ENCODE measurements around the gene AGTRAP. TPM values are rescaled to one million over a fixed set of nuclear protein-coding genes. Genes with fewer than 3 reads are reported as not detected.

AGTRAP gene
- total and polyA plus RNA-seq, 9 of the 15 experiments (the other 6 are each of a cell fraction or from before 2014, with no cell fraction given) = 26.8 to 105 (median 57.5) TPM

DNA sequence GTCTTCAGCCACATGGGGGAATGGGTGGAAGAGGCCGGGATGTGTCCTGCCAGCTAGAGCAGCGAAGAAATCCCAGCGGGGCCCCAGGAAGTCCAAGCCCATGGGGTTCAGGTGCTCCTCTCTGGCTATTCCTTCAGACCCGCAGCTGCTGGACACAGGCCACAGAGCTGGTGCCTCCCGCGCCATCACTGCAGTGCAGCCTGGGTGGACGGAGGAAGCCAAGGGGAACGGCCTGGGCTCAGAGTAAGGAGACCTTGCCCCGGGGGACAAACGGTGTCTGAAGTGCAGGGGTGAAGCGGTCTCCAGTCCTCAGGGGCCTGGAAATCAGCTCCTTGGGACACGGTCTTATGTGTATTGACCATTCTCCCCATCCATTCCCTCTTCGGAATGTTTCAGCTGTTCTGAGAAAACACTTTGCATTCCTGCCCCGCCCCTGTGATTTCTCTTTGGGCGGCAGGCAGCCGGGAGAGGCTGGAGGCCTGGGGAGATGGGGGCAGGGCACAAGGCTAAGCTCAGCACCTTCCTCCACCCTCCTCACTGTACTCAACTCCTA, 51.4 kb downstream of the AGTRAP start (continued):
- TF ChIP-seq ZNF41 (CRISPR knock-in tag; conservative IDR thresholded peaks at IDR 0.05) (no peak), MYC (IDR thresholded peaks at IDR 0.05; ENCODE audit: low read depth, low read length) (no peak), MYC (CRISPR knock-in tag; IDR thresholded peaks at IDR 0.05; ENCODE audit: borderline replicate concordance, low read depth) (no peak), FOXM1 (IDR thresholded peaks at IDR 0.05; ENCODE audit: low read depth) (no peak), FOXM1 (CRISPR knock-in tag; IDR thresholded peaks at IDR 0.05; ENCODE audit: low read depth) (no peak), SREBF2 (CRISPR knock-in tag; IDR thresholded peaks at IDR 0.05) (no peak), ZKSCAN8 (CRISPR knock-in tag; IDR thresholded peaks at IDR 0.05) (no peak), EP400 (IDR thresholded peaks at IDR 0.05) (no peak), ZNF561 (CRISPR knock-in tag; conservative IDR thresholded peaks at IDR 0.05) (0 out of 2 replicates have a peak, but pooled peaks have one; percentile 14), ZNF274 (IDR thresholded peaks at IDR 0.05; ENCODE audit: borderline replicate concordance, low read depth, low read length) (no peak), C11orf30 (IDR thresholded peaks at IDR 0.05; ENCODE audit: low read depth) (no peak), MTA2 (IDR thresholded peaks at IDR 0.05; ENCODE audit: low read depth) (no peak), U2AF1 (optimal IDR thresholded peaks at IDR 0.05; ENCODE audit: low read depth, low read length) (no peak), PCBP1 (IDR thresholded peaks at IDR 0.05; ENCODE audit: low read depth, low read length, poor library complexity, severe bottlenecking) (no peak), E2F8 (IDR thresholded peaks at IDR 0.05; ENCODE audit: low read depth, partially characterized antibody) (peak; percentile 76), NONO (IDR thresholded peaks at IDR 0.05; ENCODE audit: low read depth in 2 of 2, low read length in 1 of 2) (0 out of 4 replicates have a peak, but pooled peaks of 1 of the 2 experiments have one; percentile 18), HOXB6 (CRISPR knock-in tag; IDR thresholded peaks at IDR 0.05; ENCODE audit: borderline replicate concordance) (no peak), PTBP1 (IDR thresholded peaks at IDR 0.05; ENCODE audit: low read depth, low read length) (0 out of 2 replicates have a peak, but pooled peaks have one; percentile 20), ZNF408 (CRISPR knock-in tag; IDR thresholded peaks at IDR 0.05; ENCODE audit: low read depth) (no peak), ZNF143 (CRISPR knock-in tag; IDR thresholded peaks at IDR 0.05) (0 out of 2 replicates have a peak, but pooled peaks have one; percentile 42), ARID2 (IDR thresholded peaks at IDR 0.05) (no peak)
- TF ChIP-seq, protein P1, sequence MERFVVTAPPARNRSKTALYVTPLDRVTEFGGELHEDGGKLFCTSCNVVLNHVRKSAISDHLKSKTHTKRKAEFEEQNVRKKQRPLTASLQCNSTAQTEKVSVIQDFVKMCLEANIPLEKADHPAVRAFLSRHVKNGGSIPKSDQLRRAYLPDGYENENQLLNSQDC (CRISPR knock-in tag; IDR thresholded peaks at IDR 0.05) = peak; percentile 16; the same call in 1 of the 2 replicates
- TF ChIP-seq, protein P2, sequence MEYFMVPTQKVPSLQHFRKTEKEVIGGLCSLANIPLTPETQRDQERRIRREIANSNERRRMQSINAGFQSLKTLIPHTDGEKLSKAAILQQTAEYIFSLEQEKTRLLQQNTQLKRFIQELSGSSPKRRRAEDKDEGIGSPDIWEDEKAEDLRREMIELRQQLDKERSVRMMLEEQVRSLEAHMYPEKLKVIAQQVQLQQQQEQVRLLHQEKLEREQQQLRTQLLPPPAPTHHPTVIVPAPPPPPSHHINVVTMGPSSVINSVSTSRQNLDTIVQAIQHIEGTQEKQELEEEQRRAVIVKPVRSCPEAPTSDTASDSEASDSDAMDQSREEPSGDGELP (CRISPR knock-in tag; IDR thresholded peaks at IDR 0.05; ENCODE audit: borderline replicate concordance) = peak; percentile 66; the same call in 1 of the 2 replicates
- TF ChIP-seq, protein P3, sequence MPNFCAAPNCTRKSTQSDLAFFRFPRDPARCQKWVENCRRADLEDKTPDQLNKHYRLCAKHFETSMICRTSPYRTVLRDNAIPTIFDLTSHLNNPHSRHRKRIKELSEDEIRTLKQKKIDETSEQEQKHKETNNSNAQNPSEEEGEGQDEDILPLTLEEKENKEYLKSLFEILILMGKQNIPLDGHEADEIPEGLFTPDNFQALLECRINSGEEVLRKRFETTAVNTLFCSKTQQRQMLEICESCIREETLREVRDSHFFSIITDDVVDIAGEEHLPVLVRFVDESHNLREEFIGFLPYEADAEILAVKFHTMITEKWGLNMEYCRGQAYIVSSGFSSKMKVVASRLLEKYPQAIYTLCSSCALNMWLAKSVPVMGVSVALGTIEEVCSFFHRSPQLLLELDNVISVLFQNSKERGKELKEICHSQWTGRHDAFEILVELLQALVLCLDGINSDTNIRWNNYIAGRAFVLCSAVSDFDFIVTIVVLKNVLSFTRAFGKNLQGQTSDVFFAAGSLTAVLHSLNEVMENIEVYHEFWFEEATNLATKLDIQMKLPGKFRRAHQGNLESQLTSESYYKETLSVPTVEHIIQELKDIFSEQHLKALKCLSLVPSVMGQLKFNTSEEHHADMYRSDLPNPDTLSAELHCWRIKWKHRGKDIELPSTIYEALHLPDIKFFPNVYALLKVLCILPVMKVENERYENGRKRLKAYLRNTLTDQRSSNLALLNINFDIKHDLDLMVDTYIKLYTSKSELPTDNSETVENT (CRISPR knock-in tag; IDR thresholded peaks at IDR 0.05) = no peak
